ENCODE measurements around the gene AGER. TPM values are rescaled to one million over a fixed set of nuclear protein-coding genes. Genes with fewer than 3 reads are reported as not detected.
"Not testable (repeated sequence)": the region's sequence is repeated elsewhere in the genome, so short reads cannot be mapped to it uniquely, and the experiment has no call there.

The AGER gene
- total RNA-seq, 1 experiment from 2014 or later, result 1.3 TPM

- DNase-seq (ENCODE audit: extremely low read depth, low read depth), result no peak
Observed at GRCh38 chr6:32151181-32151862, 32.7 kb downstream of the AGER start.

- DNase-seq (ENCODE audit: extremely low read depth, low read depth), result no peak
Observed at GRCh38 chr6:32149932-32150870, 33.9 kb downstream of the AGER start.

- no peak for DNase-seq (ENCODE audit: extremely low read depth, low read depth)
Observed at GRCh38 chr6:32149092-32149755, 34.8 kb downstream of the AGER start.

GRCh38 chr6:32148289-32149091 lies 35.6 kb downstream of the AGER start:
- DNase-seq (ENCODE audit: extremely low read depth, low read depth), result no peak

GRCh38 chr6:32147401-32148132 lies 36.5 kb downstream of the AGER start:
- DNase-seq (ENCODE audit: extremely low read depth, low read depth), result no peak

GRCh38 chr6:32146687-32147086 lies 37.4 kb downstream of the AGER start:
- no peak for DNase-seq (ENCODE audit: extremely low read depth, low read depth)

- DNase-seq (ENCODE audit: extremely low read depth, low read depth), result no peak
Observed at GRCh38 chr6:32146287-32146686, 37.8 kb downstream of the AGER start.

- DNase-seq (ENCODE audit: extremely low read depth, low read depth), result not testable (repeated sequence)
Observed at GRCh38 chr6:32144238-32144637, 39.8 kb downstream of the AGER start.

- DNase-seq (ENCODE audit: extremely low read depth, low read depth), result no peak
Observed at GRCh38 chr6:32140420-32141046, 43.5 kb downstream of the AGER start.

GRCh38 chr6:32139590-32139989 lies 44.5 kb downstream of the AGER start:
- DNase-seq (ENCODE audit: extremely low read depth, low read depth), result no peak

- no peak for DNase-seq (ENCODE audit: extremely low read depth, low read depth)
Observed at GRCh38 chr6:32137454-32137853, 46.6 kb downstream of the AGER start.

GRCh38 chr6:32133786-32134185 lies 50.3 kb downstream of the AGER start:
- no peak for DNase-seq (ENCODE audit: extremely low read depth, low read depth)

- no peak for DNase-seq (ENCODE audit: extremely low read depth, low read depth)
Observed at GRCh38 chr6:32132110-32132509, 51.9 kb downstream of the AGER start.

GRCh38 chr6:32131439-32131948 lies 52.6 kb downstream of the AGER start:
- no peak for DNase-seq (ENCODE audit: extremely low read depth, low read depth)

Small RNAs within 50 kb of the gene (small RNA-seq; reads per million reads assigned to genes)
- gene AL662884.1 (0 reads per million in 2 experiments), gene MIR6833 (0 reads per million in 2 experiments)

Other genes starting within 250 kb of the AGER start
- not detected in 2 replicates for gene CFB, start 238.2 kb downstream of the AGER start, total RNA-seq (2014; rRNA removed; shearing (Covaris generic))
- 105 and 108 TPM in 2 replicates for gene NELFE, start 225.3 kb downstream of the AGER start, total RNA-seq (2014; rRNA removed; shearing (Covaris generic))
- gene SKIC2, start 225.1 kb downstream of the AGER start, total RNA-seq (2014; rRNA removed; shearing (Covaris generic)), result 22.1 and 24.1 TPM in 2 replicates
- gene DXO, start 212.1 kb downstream of the AGER start, total RNA-seq (2014; rRNA removed; shearing (Covaris generic)), result 19.4 and 21.1 TPM in 2 replicates
- 0.42 and 0.81 TPM in 2 replicates for gene C4A, start 202.2 kb downstream of the AGER start, total RNA-seq (2014; rRNA removed; shearing (Covaris generic))
- 0.69 and 0.87 TPM in 2 replicates for gene C4B, start 169.5 kb downstream of the AGER start, total RNA-seq (2014; rRNA removed; shearing (Covaris generic))
- gene CYP21A2, start 145.8 kb downstream of the AGER start, total RNA-seq (2014; rRNA removed; shearing (Covaris generic)), result not detected in 2 replicates
- gene TNXB, start 74.9 kb downstream of the AGER start, total RNA-seq (2014; rRNA removed; shearing (Covaris generic)), result 22.2 and 24.6 TPM in 2 replicates
- 20.7 and 26.2 TPM in 2 replicates for gene ATF6B, start 56.0 kb downstream of the AGER start, total RNA-seq (2014; rRNA removed; shearing (Covaris generic))
- 4.9 and 5.7 TPM in 2 replicates for gene FKBPL, start 54.0 kb downstream of the AGER start, total RNA-seq (2014; rRNA removed; shearing (Covaris generic))
- gene PRRT1, start 32.3 kb downstream of the AGER start, total RNA-seq (2014; rRNA removed; shearing (Covaris generic)), result 0.20 and 0.37 TPM in 2 replicates
- gene PPT2, start 30.1 kb downstream of the AGER start, total RNA-seq (2014; rRNA removed; shearing (Covaris generic)), result 25.2 and 29.5 TPM in 2 replicates
- 3.7 and 6.0 TPM in 2 replicates for gene EGFL8, start 19.7 kb downstream of the AGER start, total RNA-seq (2014; rRNA removed; shearing (Covaris generic))
- 47.7 and 49.0 TPM in 2 replicates for gene AGPAT1, start 8.2 kb downstream of the AGER start, total RNA-seq (2014; rRNA removed; shearing (Covaris generic))
- gene RNF5, start 5.8 kb downstream of the AGER start, total RNA-seq (2014; rRNA removed; shearing (Covaris generic)), result 30.1 and 31.6 TPM in 2 replicates
- gene PBX2, start 5.9 kb upstream of the AGER start, total RNA-seq (2014; rRNA removed; shearing (Covaris generic)), result 9.7 and 10.7 TPM in 2 replicates
- 0.92 and 1.4 TPM in 2 replicates for gene GPSM3, start 8.4 kb upstream of the AGER start, total RNA-seq (2014; rRNA removed; shearing (Covaris generic))
- 1.5 and 1.7 TPM in 2 replicates for gene NOTCH4, start 39.8 kb upstream of the AGER start, total RNA-seq (2014; rRNA removed; shearing (Covaris generic))
- gene TSBP1, start 187.7 kb upstream of the AGER start, total RNA-seq (2014; rRNA removed; shearing (Covaris generic)), result not detected in 2 replicates
- not detected in 2 replicates for gene BTNL2, start 222.9 kb upstream of the AGER start, total RNA-seq (2014; rRNA removed; shearing (Covaris generic))

All from NCI-H460 (cell line).